ENCODE results near the gene CHCHD3.

CHCHD3 gene

GRCh38 chr7:133051066-133051465 lies 30.8 kb downstream of the CHCHD3 start:
- H3K4me3 ChIP-seq (ENCODE audit: low read depth, low read length) = no peak overlapping the region
- DNase-seq (ENCODE audit: low read depth) = peak; percentile 12
- peak; percentile 5 for TF ChIP-seq CTCF (IDR thresholded peaks at IDR 0.05; ENCODE audit: insufficient read depth, low read depth, low read length, missing control alignments)

DNA sequence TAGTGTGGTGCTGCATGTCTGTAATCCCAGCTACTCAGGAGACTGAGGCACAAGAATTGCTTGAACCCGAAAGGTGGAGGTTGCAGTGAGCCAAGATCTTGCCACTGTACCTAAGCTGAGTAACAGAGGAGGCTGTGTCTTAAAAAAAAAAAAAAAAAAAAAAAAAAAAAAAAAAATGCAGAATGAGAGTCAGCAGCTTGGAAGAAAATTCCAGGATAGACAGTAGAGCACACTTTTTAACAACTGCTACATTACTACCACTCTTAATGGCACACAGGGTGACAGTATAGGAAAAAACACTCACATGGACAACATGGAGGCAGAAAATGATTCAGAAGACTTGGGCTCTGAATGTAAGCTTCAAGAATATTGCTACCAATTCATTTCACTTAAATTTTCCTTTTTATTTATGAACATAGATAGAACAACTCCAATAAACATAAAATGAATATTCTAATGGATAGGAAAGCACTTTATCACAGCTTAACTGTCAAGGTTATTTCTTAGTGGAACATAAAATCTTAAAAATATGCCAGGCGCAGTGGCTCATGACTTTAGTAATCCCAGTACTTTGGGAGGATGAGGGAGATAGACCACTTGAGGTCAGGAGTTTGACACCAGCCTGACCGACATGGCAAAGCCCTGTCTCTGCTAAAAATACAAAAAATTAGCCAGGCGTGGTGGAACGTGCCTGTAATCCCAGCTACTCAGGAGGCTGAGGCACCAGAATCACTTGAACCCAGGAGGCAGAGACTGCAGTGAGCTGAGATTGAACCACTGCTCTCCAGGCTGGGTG lies 31.5 kb downstream of the CHCHD3 start:
- H3K4me3 ChIP-seq (ENCODE audit: low read depth, low read length) = no peak overlapping the region
- TF ChIP-seq CTCF (IDR thresholded peaks at IDR 0.05; ENCODE audit: insufficient read depth, low read depth, low read length, missing control alignments) = no peak
- DNase-seq (ENCODE audit: low read depth) = no peak

DNA sequence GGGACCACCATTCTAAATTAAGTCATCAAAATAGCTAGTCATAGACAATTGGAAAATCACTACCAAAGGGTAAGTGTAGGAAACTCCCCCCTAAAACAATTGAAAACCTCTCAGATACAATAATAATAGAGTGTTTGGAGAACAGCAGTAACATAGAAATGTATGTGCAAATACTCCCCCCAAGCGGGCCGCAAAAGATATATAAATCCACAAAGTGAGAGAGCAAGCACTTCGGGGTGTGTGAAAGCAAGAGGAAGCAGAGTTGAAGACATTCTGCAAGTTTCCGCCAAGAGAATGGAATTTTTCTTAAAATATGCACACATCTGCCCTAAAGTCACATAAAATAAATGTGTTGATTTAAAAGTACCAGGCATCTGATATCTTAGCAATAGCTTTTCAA lies 33.3 kb downstream of the CHCHD3 start:
- no peak for TF ChIP-seq CTCF (IDR thresholded peaks at IDR 0.05; ENCODE audit: insufficient read depth, low read depth, low read length, missing control alignments)
- no peak for DNase-seq (ENCODE audit: low read depth)
- no peak overlapping the region for H3K4me3 ChIP-seq (ENCODE audit: low read depth, low read length)

DNA sequence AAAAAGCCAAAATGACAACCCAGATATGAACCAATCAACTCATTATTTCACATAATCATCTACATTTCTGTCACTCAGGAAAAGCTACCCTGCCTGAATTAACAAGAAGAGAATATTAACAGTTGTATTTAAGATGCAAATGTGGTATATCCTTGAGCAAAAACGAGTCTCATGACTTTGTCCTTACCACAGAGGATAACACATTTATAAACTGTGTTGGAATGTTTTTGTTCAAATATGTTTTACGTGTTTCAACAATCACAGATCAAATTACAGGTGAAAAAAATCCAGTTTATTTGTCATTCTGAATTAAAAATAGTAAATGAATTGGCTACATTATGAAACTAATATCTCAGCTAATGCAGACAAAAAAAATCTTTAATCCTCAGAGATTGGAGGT lies 34.6 kb downstream of the CHCHD3 start:
- no peak overlapping the region for H3K4me3 ChIP-seq (ENCODE audit: low read depth, low read length)
- TF ChIP-seq CTCF (IDR thresholded peaks at IDR 0.05; ENCODE audit: insufficient read depth, low read depth, low read length, missing control alignments) = no peak

DNA sequence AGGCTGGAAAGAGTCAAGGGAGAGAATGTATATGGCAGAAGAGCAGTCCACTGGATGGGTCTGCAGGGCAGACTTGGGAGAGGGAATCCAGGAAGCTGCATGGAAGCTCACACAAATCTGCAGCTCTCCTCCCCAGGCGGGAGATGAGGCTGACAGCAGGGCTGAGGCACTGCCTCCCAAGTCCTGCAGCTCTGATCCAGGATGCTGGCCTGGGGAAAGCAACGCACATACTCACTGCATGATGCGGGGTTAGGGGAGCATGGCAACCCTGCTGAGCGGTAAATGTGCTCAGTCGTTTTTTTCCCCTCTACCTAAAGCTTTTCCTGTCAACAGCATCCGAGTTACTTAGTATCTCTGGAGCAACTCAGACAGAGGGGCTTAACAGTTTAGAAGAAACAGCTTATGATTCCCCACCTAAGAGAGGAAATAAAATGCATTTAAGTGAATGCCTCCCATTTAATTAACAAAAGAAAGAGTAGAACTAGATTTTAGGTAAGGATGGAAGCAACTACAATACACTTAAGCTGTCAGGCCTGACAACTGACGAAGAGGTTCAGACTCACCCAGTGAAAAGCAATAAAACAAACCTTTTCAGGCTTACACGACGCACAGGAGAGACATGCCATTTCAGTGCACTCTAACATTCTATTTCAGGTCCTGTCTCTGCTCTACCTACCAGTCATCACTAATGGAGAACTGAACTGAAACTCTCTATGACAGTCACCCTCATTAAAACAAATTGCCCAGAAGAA lies 37.0 kb downstream of the CHCHD3 start:
- TF ChIP-seq CTCF (IDR thresholded peaks at IDR 0.05; ENCODE audit: insufficient read depth, low read depth, low read length, missing control alignments) = no peak
- no peak overlapping the region for H3K4me3 ChIP-seq (ENCODE audit: low read depth, low read length)
- DNase-seq (ENCODE audit: low read depth) = no peak

More for the DNA sequence above, 34.6 kb downstream of the CHCHD3 start:
- no peak for DNase-seq (ENCODE audit: low read depth)

GRCh38 chr7:133040674-133041073 lies 41.2 kb downstream of the CHCHD3 start:
- TF ChIP-seq CTCF (IDR thresholded peaks at IDR 0.05; ENCODE audit: insufficient read depth, low read depth, low read length, missing control alignments) = no peak
- DNase-seq (ENCODE audit: low read depth) = no peak
- no peak overlapping the region for H3K4me3 ChIP-seq (ENCODE audit: low read depth, low read length)
